HepG2 (cell line): ENCODE data around the gene FAM222A. TPM values are rescaled to one million over a fixed set of nuclear protein-coding genes. Genes with fewer than 3 reads are reported as not detected.
A peak's percentile ranks its signal among the peaks of the same experiment; 100 is the strongest.

Source experiments
- AHR ChIP-seq: IDR thresholded peaks from 2 replicates; pipeline ENCODE4 v1.6.1; 2018; ENCODE audit warnings: missing genetic modification reagents, missing compliant biosample characterization
- ARHGAP35 ChIP-seq: sonication (generic); formaldehyde crosslinking; IDR thresholded peaks from 2 replicates; pipeline ENCODE4 v1.9.0; 2022; ENCODE audit warnings: mild to moderate bottlenecking, inconsistent platforms, moderate library complexity, missing genetic modification reagents, borderline replicate concordance
- ASH2L ChIP-seq: fragments of 300-600, 200-600 bp; sonication (generic); IDR thresholded peaks from 2 replicates; pipeline ENCODE4 v1.7.0; 2017; ENCODE audit warnings: low read depth, mild to moderate bottlenecking, moderate library complexity, mixed read lengths, low read length; ENCODE audit not compliant: insufficient read length
- IKZF1 ChIP-seq: fragments of 450-650 bp; IDR thresholded peaks from 2 replicates; pipeline ENCODE4 v1.7.1; 2016
- IRX3 ChIP-seq: sonication (generic); formaldehyde crosslinking; IDR thresholded peaks from 2 replicates; pipeline ENCODE4 v1.8.1; 2023; ENCODE audit warnings: mild to moderate bottlenecking, low read depth, missing genetic modification reagents, borderline replicate concordance
- KLF13 ChIP-seq: sonication (generic); formaldehyde crosslinking; IDR thresholded peaks from 2 replicates; pipeline ENCODE4 v1.4.0; 2020; ENCODE audit warnings: mild to moderate bottlenecking, missing genetic modification reagents
- KLF16 ChIP-seq, 2 experiments: sonication (generic) in 1 of 2; formaldehyde crosslinking in 1 of 2; IDR thresholded peaks; 2 replicates each; pipeline versions ENCODE4 v1.6.1 to v1.8.0; 2016 to 2023; ENCODE audit warnings: missing genetic modification reagents in 2 of 2, missing compliant biosample characterization in 1 of 2
- MAFF ChIP-seq: IDR thresholded peaks from 2 replicates; pipeline ENCODE4 v1.6.1; 2011; ENCODE audit warnings: low read depth, low read length, improper control_type of control experiment
- MIER2 ChIP-seq: IDR thresholded peaks from 2 replicates; pipeline ENCODE4 v1.6.1; 2016; ENCODE audit warnings: missing biosample characterization, missing genetic modification reagents
- MTA1 ChIP-seq: sonication (generic); formaldehyde crosslinking; IDR thresholded peaks from 2 replicates; pipeline ENCODE4 v1.4.0; 2020; ENCODE audit warnings: missing genetic modification reagents, mild to moderate bottlenecking, borderline replicate concordance
- MYC ChIP-seq: sonication (generic); formaldehyde crosslinking; IDR thresholded peaks from 2 replicates; pipeline ENCODE4 v1.9.0; 2021; ENCODE audit warnings: missing genetic modification reagents, borderline replicate concordance
- PPARG ChIP-seq: conservative IDR thresholded peaks from 2 replicates; pipeline ENCODE4 v1.6.1; 2016; ENCODE audit warnings: missing biosample characterization, missing genetic modification reagents
- PRMT3 ChIP-seq: sonication (generic); formaldehyde crosslinking; IDR thresholded peaks from 2 replicates; pipeline ENCODE4 v1.8.1; 2022; ENCODE audit warnings: low read depth, mild to moderate bottlenecking, moderate library complexity, missing genetic modification reagents, borderline replicate concordance
- SMAD1 ChIP-seq: sonication (generic); formaldehyde crosslinking; IDR thresholded peaks from 2 replicates; pipeline ENCODE4 v1.4.0; 2020; ENCODE audit warnings: missing genetic modification reagents, low read depth, mild to moderate bottlenecking, borderline replicate concordance
- TCF12 ChIP-seq, 2 experiments: fragments of 450-650 bp in 1 of 2; sonication (generic) in 1 of 2; formaldehyde crosslinking in 1 of 2; IDR thresholded peaks; 2 replicates each; pipeline versions ENCODE4 v1.6.1 to v1.8.0; 2017 to 2022; ENCODE audit warnings: antibody characterized with exemption in 1 of 2, mild to moderate bottlenecking in 1 of 2, missing genetic modification reagents in 1 of 2, moderate library complexity in 1 of 2
- ZBTB42 ChIP-seq: sonication (generic); formaldehyde crosslinking; IDR thresholded peaks from 2 replicates; pipeline ENCODE4 v1.5.0; 2020; ENCODE audit warnings: mild to moderate bottlenecking, missing genetic modification reagents
- ZKSCAN5 ChIP-seq: sonication (generic); formaldehyde crosslinking; IDR thresholded peaks from 2 replicates; pipeline ENCODE4 v1.5.1; 2020; ENCODE audit warnings: mild to moderate bottlenecking, missing genetic modification reagents
- ZNF446 ChIP-seq: sonication (generic); formaldehyde crosslinking; IDR thresholded peaks from 2 replicates; pipeline ENCODE4 v1.5.0; 2020; ENCODE audit warnings: mild to moderate bottlenecking, missing genetic modification reagents
- polyA plus RNA-seq, 8 experiments: library from polyadenylated mRNA; depleted of rRNA in 3 of 8; stranded (reverse) in 7 of 8; unstranded in 1 of 8; fragments of >200 nt; fragmentation: Illumina TruSeq in 4 of 8; extraction: Trizol in 4 of 8; gene quantifications; 2 replicates each; pipeline versions ENCODE4 v1.2.1 to v1.2.3, GENCODE V29; 2011 to 2016; ENCODE audit warnings: low read depth in 4 of 8, missing spikeins in 1 of 8, mixed read lengths in 1 of 8; ENCODE audit not compliant: insufficient read depth in 1 of 8
- total RNA-seq, 5 experiments: library from RNA; depleted of rRNA; stranded (reverse); fragments of >200 nt; fragmentation: Illumina TruSeq; extraction: Trizol; gene quantifications; 2 replicates each; pipeline ENCODE4 v1.2.3, GENCODE V29; 2016; ENCODE audit warnings: low read depth in 1 of 5
- TF ChIP-seq, protein P1 (sequence below): IDR thresholded peaks from 2 replicates; pipeline ENCODE4 v1.6.1; 2016; ENCODE audit warnings: low read depth
- TF ChIP-seq, protein P2 (sequence below): IDR thresholded peaks from 2 replicates; pipeline ENCODE4 v1.6.1; 2016; ENCODE audit warnings: mild to moderate bottlenecking, missing biosample characterization, missing genetic modification reagents
- TF ChIP-seq, protein P3 (sequence below): IDR thresholded peaks from 2 replicates; pipeline ENCODE4 v1.4.0; 2020; ENCODE audit warnings: mild to moderate bottlenecking, missing genetic modification reagents
- TF ChIP-seq, protein P4 (sequence below): sonication (generic); formaldehyde crosslinking; IDR thresholded peaks from 2 replicates; pipeline ENCODE4; 2020; ENCODE audit warnings: missing genetic modification reagents, mild to moderate bottlenecking, borderline replicate concordance

Gene FAM222A
- total and polyA plus RNA-seq, 2 of the 13 experiments (the other 11 are each of a cell fraction or from before 2014, with no cell fraction given) = 2.7 to 9.6 TPM

DNA sequence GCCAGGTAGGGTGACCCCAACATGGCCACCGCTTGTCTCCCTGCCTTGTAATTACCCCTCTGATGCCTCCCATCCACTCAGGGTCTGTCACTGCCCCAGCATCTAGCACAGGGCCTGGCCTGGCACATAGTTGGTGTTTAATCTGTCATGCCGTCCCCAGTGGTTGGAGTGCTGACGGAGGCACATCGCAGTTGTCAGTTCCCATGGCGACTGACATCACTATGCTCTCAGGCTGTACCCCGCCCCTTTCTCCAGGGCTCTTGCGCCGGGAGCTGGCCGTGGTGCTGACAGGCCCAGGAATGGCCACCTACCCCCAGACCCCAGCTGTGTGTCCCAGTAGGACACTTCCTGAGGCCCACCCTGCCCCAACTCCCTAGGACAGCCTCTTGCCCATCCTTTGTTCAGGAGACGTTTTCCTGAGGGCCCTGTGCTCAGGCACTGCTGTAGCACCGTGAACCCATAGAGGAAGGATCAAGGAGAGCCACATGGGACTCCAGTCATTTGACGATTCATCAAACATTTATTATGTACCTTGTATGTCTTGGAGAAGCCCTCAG lies 23.0 kb downstream of the FAM222A start (continued):
- no peak for TF ChIP-seq ASH2L
- no peak for TF ChIP-seq IRX3 (CRISPR knock-in tag)
- TF ChIP-seq, protein P1, sequence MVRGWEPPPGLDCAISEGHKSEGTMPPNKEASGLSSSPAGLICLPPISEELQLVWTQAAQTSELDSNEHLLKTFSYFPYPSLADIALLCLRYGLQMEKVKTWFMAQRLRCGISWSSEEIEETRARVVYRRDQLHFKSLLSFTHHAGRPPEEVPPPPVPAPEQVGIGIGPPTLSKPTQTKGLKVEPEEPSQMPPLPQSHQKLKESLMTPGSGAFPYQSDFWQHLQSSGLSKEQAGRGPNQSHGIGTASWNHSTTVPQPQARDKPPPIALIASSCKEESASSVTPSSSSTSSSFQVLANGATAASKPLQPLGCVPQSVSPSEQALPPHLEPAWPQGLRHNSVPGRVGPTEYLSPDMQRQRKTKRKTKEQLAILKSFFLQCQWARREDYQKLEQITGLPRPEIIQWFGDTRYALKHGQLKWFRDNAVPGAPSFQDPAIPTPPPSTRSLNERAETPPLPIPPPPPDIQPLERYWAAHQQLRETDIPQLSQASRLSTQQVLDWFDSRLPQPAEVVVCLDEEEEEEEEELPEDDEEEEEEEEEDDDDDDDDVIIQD (CRISPR knock-in tag) = no peak
- TF ChIP-seq, protein P2, sequence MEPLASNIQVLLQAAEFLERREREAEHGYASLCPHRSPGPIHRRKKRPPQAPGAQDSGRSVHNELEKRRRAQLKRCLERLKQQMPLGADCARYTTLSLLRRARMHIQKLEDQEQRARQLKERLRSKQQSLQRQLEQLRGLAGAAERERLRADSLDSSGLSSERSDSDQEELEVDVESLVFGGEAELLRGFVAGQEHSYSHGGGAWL (CRISPR knock-in tag) = peak; percentile 50; the same call in 1 of the 2 replicates
- TF ChIP-seq PPARG = no peak
- 0 out of 4 replicates have a peak, but pooled peaks of 1 of the 2 experiments have one; percentile 33 for TF ChIP-seq KLF16 (CRISPR knock-in tag; IDR thresholded peaks at IDR 0.05)
- TF ChIP-seq TCF12 (IDR thresholded peaks at IDR 0.05) = no peak
- no peak for TF ChIP-seq TCF12 (CRISPR knock-in tag; IDR thresholded peaks at IDR 0.05)
- TF ChIP-seq, protein P3, sequence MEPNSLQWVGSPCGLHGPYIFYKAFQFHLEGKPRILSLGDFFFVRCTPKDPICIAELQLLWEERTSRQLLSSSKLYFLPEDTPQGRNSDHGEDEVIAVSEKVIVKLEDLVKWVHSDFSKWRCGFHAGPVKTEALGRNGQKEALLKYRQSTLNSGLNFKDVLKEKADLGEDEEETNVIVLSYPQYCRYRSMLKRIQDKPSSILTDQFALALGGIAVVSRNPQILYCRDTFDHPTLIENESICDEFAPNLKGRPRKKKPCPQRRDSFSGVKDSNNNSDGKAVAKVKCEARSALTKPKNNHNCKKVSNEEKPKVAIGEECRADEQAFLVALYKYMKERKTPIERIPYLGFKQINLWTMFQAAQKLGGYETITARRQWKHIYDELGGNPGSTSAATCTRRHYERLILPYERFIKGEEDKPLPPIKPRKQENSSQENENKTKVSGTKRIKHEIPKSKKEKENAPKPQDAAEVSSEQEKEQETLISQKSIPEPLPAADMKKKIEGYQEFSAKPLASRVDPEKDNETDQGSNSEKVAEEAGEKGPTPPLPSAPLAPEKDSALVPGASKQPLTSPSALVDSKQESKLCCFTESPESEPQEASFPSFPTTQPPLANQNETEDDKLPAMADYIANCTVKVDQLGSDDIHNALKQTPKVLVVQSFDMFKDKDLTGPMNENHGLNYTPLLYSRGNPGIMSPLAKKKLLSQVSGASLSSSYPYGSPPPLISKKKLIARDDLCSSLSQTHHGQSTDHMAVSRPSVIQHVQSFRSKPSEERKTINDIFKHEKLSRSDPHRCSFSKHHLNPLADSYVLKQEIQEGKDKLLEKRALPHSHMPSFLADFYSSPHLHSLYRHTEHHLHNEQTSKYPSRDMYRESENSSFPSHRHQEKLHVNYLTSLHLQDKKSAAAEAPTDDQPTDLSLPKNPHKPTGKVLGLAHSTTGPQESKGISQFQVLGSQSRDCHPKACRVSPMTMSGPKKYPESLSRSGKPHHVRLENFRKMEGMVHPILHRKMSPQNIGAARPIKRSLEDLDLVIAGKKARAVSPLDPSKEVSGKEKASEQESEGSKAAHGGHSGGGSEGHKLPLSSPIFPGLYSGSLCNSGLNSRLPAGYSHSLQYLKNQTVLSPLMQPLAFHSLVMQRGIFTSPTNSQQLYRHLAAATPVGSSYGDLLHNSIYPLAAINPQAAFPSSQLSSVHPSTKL (CRISPR knock-in tag) = no peak
- TF ChIP-seq MAFF = no peak
- TF ChIP-seq SMAD1 = no peak
- no peak for TF ChIP-seq ZBTB42 (CRISPR knock-in tag)
- no peak for TF ChIP-seq ZKSCAN5 (CRISPR knock-in tag)
- no peak for TF ChIP-seq AHR (CRISPR knock-in tag)
- 0 out of 2 replicates have a peak, but pooled peaks have one; percentile 58 for TF ChIP-seq PRMT3 (CRISPR knock-in tag)
- peak; percentile 94 for TF ChIP-seq MIER2 (CRISPR knock-in tag)
- peak; percentile 43; the same call in 1 of the 2 replicates for TF ChIP-seq MTA1 (CRISPR knock-in tag)
- no peak for TF ChIP-seq ARHGAP35 (CRISPR knock-in tag)
- TF ChIP-seq ZNF446 (CRISPR knock-in tag) = no peak
- TF ChIP-seq MYC = no peak
- TF ChIP-seq, protein P4, sequence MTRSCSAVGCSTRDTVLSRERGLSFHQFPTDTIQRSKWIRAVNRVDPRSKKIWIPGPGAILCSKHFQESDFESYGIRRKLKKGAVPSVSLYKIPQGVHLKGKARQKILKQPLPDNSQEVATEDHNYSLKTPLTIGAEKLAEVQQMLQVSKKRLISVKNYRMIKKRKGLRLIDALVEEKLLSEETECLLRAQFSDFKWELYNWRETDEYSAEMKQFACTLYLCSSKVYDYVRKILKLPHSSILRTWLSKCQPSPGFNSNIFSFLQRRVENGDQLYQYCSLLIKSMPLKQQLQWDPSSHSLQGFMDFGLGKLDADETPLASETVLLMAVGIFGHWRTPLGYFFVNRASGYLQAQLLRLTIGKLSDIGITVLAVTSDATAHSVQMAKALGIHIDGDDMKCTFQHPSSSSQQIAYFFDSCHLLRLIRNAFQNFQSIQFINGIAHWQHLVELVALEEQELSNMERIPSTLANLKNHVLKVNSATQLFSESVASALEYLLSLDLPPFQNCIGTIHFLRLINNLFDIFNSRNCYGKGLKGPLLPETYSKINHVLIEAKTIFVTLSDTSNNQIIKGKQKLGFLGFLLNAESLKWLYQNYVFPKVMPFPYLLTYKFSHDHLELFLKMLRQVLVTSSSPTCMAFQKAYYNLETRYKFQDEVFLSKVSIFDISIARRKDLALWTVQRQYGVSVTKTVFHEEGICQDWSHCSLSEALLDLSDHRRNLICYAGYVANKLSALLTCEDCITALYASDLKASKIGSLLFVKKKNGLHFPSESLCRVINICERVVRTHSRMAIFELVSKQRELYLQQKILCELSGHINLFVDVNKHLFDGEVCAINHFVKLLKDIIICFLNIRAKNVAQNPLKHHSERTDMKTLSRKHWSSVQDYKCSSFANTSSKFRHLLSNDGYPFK (CRISPR knock-in tag) = no peak
- TF ChIP-seq IKZF1 = no peak
- TF ChIP-seq KLF13 (CRISPR knock-in tag) = no peak
